ENCODE data around the gene SLC30A1. TPM values are rescaled to one million over a fixed set of nuclear protein-coding genes. Genes with fewer than 3 reads are reported as not detected.

Gene SLC30A1
- total RNA-seq, 4 donors from 2014 or later = 34.1 to 55.5 (median 45.2) TPM

DNA sequence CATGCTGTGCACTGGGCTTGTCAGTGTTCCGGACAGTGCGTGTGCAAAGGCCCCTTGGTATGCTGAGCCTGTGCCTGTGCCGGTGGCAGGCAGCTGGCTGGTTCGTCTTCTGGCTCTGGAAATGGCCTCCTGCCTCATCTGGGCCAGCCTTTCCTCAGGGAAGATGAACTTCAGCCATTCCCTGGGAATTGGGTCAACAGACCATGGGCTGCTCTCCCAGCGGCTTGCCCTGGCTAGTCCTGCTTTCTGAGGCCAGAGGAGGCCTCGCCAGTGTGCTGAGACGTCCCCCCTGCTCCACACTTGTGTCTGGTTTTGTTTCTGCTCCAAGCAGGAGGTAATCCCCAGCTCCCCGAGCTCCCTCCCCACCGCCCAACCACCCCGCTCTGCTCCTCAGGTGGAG lies 54.4 kb downstream of the SLC30A1 start:
- intact Hi-C loops (cut with DNase I; ENCODE audit: low total_unique reads) = no loop called here
- no peak for DNase-seq (ENCODE audit: low spot score in 2 of 2)
- 71 to 81% methylated on average over 9 to 10 of the region's 10 CpGs for WGBS, 2 donors

DNA sequence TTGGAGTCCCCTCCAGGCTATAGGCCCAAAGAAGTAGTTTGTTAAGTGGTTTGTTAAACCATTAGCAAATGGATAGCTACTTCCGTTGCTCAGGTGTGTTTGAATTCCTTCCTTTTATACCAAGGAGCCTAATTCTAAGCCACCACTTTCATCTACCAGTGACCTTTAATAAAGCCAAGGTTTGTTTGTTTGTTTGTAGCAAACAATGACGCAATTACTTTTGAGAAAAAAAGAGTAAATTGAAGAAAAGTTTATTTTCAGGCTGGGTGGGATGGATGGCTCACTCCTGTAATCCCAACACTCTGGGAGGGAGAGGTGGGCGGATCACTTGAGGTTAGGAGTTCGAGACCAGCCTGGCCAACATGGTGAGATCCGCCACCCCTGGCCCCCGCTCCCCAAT lies 56.2 kb downstream of the SLC30A1 start:
- TF ChIP-seq, protein P1, sequence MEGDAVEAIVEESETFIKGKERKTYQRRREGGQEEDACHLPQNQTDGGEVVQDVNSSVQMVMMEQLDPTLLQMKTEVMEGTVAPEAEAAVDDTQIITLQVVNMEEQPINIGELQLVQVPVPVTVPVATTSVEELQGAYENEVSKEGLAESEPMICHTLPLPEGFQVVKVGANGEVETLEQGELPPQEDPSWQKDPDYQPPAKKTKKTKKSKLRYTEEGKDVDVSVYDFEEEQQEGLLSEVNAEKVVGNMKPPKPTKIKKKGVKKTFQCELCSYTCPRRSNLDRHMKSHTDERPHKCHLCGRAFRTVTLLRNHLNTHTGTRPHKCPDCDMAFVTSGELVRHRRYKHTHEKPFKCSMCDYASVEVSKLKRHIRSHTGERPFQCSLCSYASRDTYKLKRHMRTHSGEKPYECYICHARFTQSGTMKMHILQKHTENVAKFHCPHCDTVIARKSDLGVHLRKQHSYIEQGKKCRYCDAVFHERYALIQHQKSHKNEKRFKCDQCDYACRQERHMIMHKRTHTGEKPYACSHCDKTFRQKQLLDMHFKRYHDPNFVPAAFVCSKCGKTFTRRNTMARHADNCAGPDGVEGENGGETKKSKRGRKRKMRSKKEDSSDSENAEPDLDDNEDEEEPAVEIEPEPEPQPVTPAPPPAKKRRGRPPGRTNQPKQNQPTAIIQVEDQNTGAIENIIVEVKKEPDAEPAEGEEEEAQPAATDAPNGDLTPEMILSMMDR (IDR thresholded peaks at IDR 0.05) = no peak
- no peak for TF ChIP-seq POLR2A (IDR thresholded peaks at IDR 0.05)
- no peak for DNase-seq (ENCODE audit: low spot score in 2 of 2)
- intact Hi-C loops (cut with DNase I; ENCODE audit: low total_unique reads) = no loop called here
- WGBS, 2 donors = 89 to 93% methylated on average over 6 of the region's 6 CpGs
- H3K4me3 ChIP-seq (ENCODE audit: low read depth, poor library complexity, severe bottlenecking) = no peak overlapping the region

More for the DNA sequence above, 54.4 kb downstream of the SLC30A1 start:
- TF ChIP-seq POLR2A (IDR thresholded peaks at IDR 0.05) = no peak
- TF ChIP-seq, protein P1 (IDR thresholded peaks at IDR 0.05) = no peak
- no peak overlapping the region for H3K4me3 ChIP-seq (ENCODE audit: low read depth, poor library complexity, severe bottlenecking)

Other genes with a start within 250 kb of the SLC30A1 start
- gene RD3, start 87.0 kb downstream of the SLC30A1 start, total RNA-seq = under 1 TPM in 3 of 4 donors, not detected in 1; 0.23 to 0.36 (median 0.25) TPM
- gene NEK2, start 96.5 kb upstream of the SLC30A1 start, total RNA-seq = 1 to 10 TPM in 3 of 4 donors, not detected in 1; 1.5 to 3.7 (median 2.7) TPM

All from lower leg skin (tissue), 4 donors.